PC-9 (cell line): ENCODE data around the gene NCOA3. TPM values are rescaled to one million over a fixed set of nuclear protein-coding genes. Genes with fewer than 3 reads are reported as not detected.

Experiments used
- BruUV-seq: library from RNA; stranded (reverse); fragments of 400-500 nt; replicated peaks from 2 replicates; lab custom pipeline; 2021; lab: Mats Ljungman, UMichigan
- CTCF ChIA-PET: fragments of 300-600 bp; sonication (Branson Sonifier 250); formaldehyde crosslinking; loops from one replicate; lab custom pipeline; 2022; ENCODE audit warnings: antibody characterized with exemption; lab: Charles Lee
- POLR2A ChIA-PET: fragments of 300-600 bp; sonication (Branson Sonifier 250); formaldehyde crosslinking; loops from one replicate; lab custom pipeline; 2022; ENCODE audit warnings: antibody characterized with exemption; ENCODE audit not compliant: unreplicated experiment; lab: Charles Lee
- DNase-seq, 2 experiments: peaks; one replicate each; pipeline versions ENCODE4 v3.0.0 to v3.0.0-alpha.2; 2015 to 2022; ENCODE audit warnings: mixed read lengths in 1 of 2
- H2AFZ ChIP-seq: fragments of 200-600 bp; sonication (generic); 2 replicates; pipeline ENCODE4 v1.8.1; 2017; ENCODE audit warnings: antibody characterized with exemption
- H3F3A ChIP-seq: fragments of 200-600 bp; sonication (generic); 2 replicates; pipeline ENCODE4 v1.8.1; 2017; ENCODE audit warnings: antibody characterized with exemption, mild to moderate bottlenecking, low read depth; ENCODE audit not compliant: insufficient read depth
- H3K27ac ChIP-seq: fragments of 200-600 bp; sonication (generic); 2 replicates; pipeline ENCODE4 v1.6.1; 2016; ENCODE audit warnings: mixed run types
- H3K27me3 ChIP-seq: fragments of 200-600 bp; sonication (generic); 2 replicates; pipeline ENCODE4 v1.6.1; 2016; ENCODE audit warnings: low read depth, mixed run types; ENCODE audit not compliant: insufficient read depth
- H3K36me3 ChIP-seq: fragments of 200-600 bp; sonication (generic); 2 replicates; pipeline ENCODE4 v1.6.1; 2016; ENCODE audit warnings: low read depth, mixed run types
- H3K4me1 ChIP-seq: fragments of 200-600 bp; sonication (generic); replicated peaks from 2 replicates; pipeline ENCODE4 v1.6.1; 2016; ENCODE audit warnings: mixed run types; ENCODE audit not compliant: insufficient read depth
- H3K4me2 ChIP-seq: fragments of 200-600 bp; sonication (generic); 2 replicates; pipeline ENCODE4 v1.6.1; 2017; ENCODE audit warnings: mixed run types
- H3K4me3 ChIP-seq: fragments of 200-600 bp; sonication (generic); 2 replicates; pipeline ENCODE4 v1.6.1; 2016; ENCODE audit warnings: mixed run types
- H3K79me2 ChIP-seq: fragments of 200-600 bp; sonication (generic); 2 replicates; pipeline ENCODE4 v1.6.1; 2017; ENCODE audit warnings: low read depth, mixed run types
- H3K9me2 ChIP-seq: fragments of 200-600 bp; sonication (generic); 2 replicates; pipeline ENCODE4 v1.8.1; 2017; ENCODE audit warnings: mild to moderate bottlenecking; ENCODE audit not compliant: insufficient read depth
- H3K9me3 ChIP-seq: fragments of 200-600 bp; sonication (generic); 2 replicates; pipeline ENCODE4 v1.8.1; 2016; ENCODE audit warnings: low read depth; ENCODE audit not compliant: insufficient read depth
- H4K20me1 ChIP-seq: fragments of 200-600 bp; sonication (generic); 2 replicates; pipeline ENCODE4 v1.8.1; 2017; ENCODE audit not compliant: insufficient read depth
- CTCF ChIP-seq: fragments of 200-600 bp; sonication (generic); conservative IDR thresholded peaks from 2 replicates; pipeline ENCODE4 v1.6.1; 2017; ENCODE audit warnings: mixed run types, antibody characterized with exemption, mild to moderate bottlenecking, moderate library complexity
- EZH2 ChIP-seq: fragments of 200-600 bp; sonication (generic); IDR thresholded peaks from 2 replicates; pipeline ENCODE4 v1.8.0; 2017; ENCODE audit warnings: antibody characterized with exemption, low read depth
- intact Hi-C: fragments of 100-400 bp; cut with micrococcal nuclease; formaldehyde crosslinking; loops from one replicate; pipeline ENCODE4 v1.10.0; 2022; ENCODE audit not compliant: unreplicated experiment
- total RNA-seq: library from RNA; stranded (reverse); gene quantifications from 2 replicates; pipeline ENCODE4 v1.2.3, GENCODE V29; 2021

The NCOA3 gene
- total RNA-seq, 1 experiment from 2014 or later = 78.0 TPM

DNA sequence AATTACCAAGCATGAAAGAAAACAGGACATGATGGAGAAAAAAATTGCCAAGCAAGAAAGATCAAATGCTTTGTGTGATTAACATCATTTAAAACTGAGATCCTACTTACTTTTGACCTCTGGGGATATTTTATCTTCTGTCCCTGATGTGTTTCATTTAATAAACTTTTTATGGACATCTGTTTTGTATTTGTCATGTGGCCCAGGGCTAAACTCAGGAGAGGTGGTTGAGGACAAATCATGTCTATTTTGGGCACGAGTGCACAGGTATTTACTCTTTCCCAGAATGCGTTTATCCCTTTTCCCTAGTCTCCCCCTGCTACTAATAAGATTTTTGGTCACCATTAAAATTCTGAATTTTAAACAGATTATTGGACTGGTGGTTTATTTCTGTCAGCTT is 128.2 kb downstream of the NCOA3 start:
- no TSS peak for BruUV-seq
- Histone ChIP-seq H3K9me2 (no peaks in the 10 kb centered on the region), H2AFZ (no peak overlapping the region), H3K79me2 (peaks cover 10% of the 10 kb centered on the region; the same call in 1 of the 2 replicates), H3K4me3 (no peak overlapping the region), H3K9me3 (no peaks in the 10 kb centered on the region), H3F3A (peaks cover 31% of the 10 kb centered on the region), H4K20me1 (peaks cover 6% of the 10 kb centered on the region; the same call in 1 of the 2 replicates), H3K4me2 (no peak overlapping the region), H3K36me3 (peaks cover 63% of the 10 kb centered on the region), H3K4me1 (no peaks in the 10 kb centered on the region), H3K27me3 (no peaks in the 10 kb centered on the region), H3K27ac (no peak overlapping the region)
- CTCF ChIA-PET = no interaction called here
- POLR2A ChIA-PET = interaction anchor here (0.7 to 0.8 kb wide), 2 partner anchors 189 to 265 kb away, joined by 7 to 22 read pairs; no protein-coding TSS in a partner anchor
- intact Hi-C loops = loop anchor here (10.0 kb wide), 1 partner anchor 875 kb away; no protein-coding TSS in a partner anchor
- TF ChIP-seq CTCF (no peak), EZH2 (no peak)
- DNase-seq = no peak

GRCh38 chr20:47631078-47631477 is 129.4 kb downstream of the NCOA3 start:
- no TSS peak for BruUV-seq
- H3K36me3 ChIP-seq = peaks cover 60% of the 10 kb centered on the region
- H3K79me2 ChIP-seq = peaks cover 6% of the 10 kb centered on the region; the same call in 1 of the 2 replicates
- no peak overlapping the region for H3K27ac ChIP-seq
- H3K4me2 ChIP-seq = no peak overlapping the region
- no peaks in the 10 kb centered on the region for H3K9me2 ChIP-seq
- no peak overlapping the region for H3K4me3 ChIP-seq
- POLR2A ChIA-PET = no interaction called here
- TF ChIP-seq CTCF (no peak), EZH2 (no peak)
- H3F3A ChIP-seq = peaks cover 27% of the 10 kb centered on the region
- H3K27me3 ChIP-seq = no peaks in the 10 kb centered on the region
- no peaks in the 10 kb centered on the region for H3K4me1 ChIP-seq
- intact Hi-C loops = no loop called here
- H4K20me1 ChIP-seq = peaks cover 6% of the 10 kb centered on the region; the same call in 1 of the 2 replicates
- H2AFZ ChIP-seq = no peak overlapping the region
- H3K9me3 ChIP-seq = no peaks in the 10 kb centered on the region
- no peak for DNase-seq
- CTCF ChIA-PET = no interaction called here

DNA sequence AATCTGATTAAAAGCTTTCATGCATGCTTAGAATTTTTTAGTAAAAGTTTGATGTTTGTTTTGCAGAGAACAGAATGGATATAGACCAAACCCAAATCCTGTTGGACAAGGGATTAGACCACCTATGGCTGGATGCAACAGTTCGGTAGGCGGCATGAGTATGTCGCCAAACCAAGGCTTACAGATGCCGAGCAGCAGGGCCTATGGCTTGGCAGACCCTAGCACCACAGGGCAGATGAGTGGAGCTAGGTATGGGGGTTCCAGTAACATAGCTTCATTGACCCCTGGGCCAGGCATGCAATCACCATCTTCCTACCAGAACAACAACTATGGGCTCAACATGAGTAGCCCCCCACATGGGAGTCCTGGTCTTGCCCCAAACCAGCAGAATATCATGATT is 133.6 kb downstream of the NCOA3 start:
- Histone ChIP-seq H3K4me1 (no peaks in the 10 kb centered on the region), H3K9me3 (no peaks in the 10 kb centered on the region), H3K9me2 (no peaks in the 10 kb centered on the region), H3F3A (peaks cover 32% of the 10 kb centered on the region), H3K79me2 (no peaks in the 10 kb centered on the region), H3K36me3 (peaks cover 74% of the 10 kb centered on the region), H4K20me1 (peaks cover 11% of the 10 kb centered on the region), H3K27me3 (no peaks in the 10 kb centered on the region), H3K4me2 (no peak overlapping the region), H3K4me3 (no peak overlapping the region), H3K27ac (no peak overlapping the region), H2AFZ (no peak overlapping the region)
- ChIA-PET CTCF (interaction anchor here (0.7 kb wide), 1 partner anchor 91 kb away, joined by 16 read pairs; no protein-coding TSS in a partner anchor), POLR2A (interaction anchor here (0.6 kb wide), 1 partner anchor 403 kb away, joined by 3 read pairs; no protein-coding TSS in a partner anchor)
- BruUV-seq = no TSS peak
- TF ChIP-seq CTCF = no peak
- TF ChIP-seq EZH2 = no peak
- no peak for DNase-seq
- intact Hi-C loops = no loop called here
